GM12878 (cell line): ENCODE data around the gene CBX7. TPM values are rescaled to one million over a fixed set of nuclear protein-coding genes. Genes with fewer than 3 reads are reported as not detected.

Experiments used
- CEBPB ChIP-seq, 2 experiments: fragments of 150-350 bp in 1 of 2; IDR thresholded peaks; 2 replicates each; pipeline ENCODE4 v1.6.1; 2012 to 2014; ENCODE audit warnings: low read depth in 2 of 2, low read length in 2 of 2, borderline replicate concordance in 1 of 2, inconsistent platforms in 1 of 2
- DPF2 ChIP-seq: fragments of 450-650 bp; IDR thresholded peaks from 2 replicates; pipeline ENCODE4 v1.6.1; 2017; ENCODE audit warnings: mild to moderate bottlenecking
- RAD21 ChIP-seq: IDR thresholded peaks from 2 replicates; pipeline ENCODE4 v1.6.1; 2011; ENCODE audit warnings: mild to moderate bottlenecking, low read depth, low read length, moderate library complexity; ENCODE audit not compliant: insufficient read depth
- YBX1 ChIP-seq: fragments of 450-650 bp; IDR thresholded peaks from 2 replicates; pipeline ENCODE4 v1.6.1; 2016; ENCODE audit warnings: antibody characterized with exemption
- polyA plus RNA-seq, 11 experiments: library from polyadenylated mRNA; depleted of rRNA in 4 of 11; unstranded in 6 of 11; stranded (reverse) in 5 of 11; fragments of >200 nt; fragmentation: Nextera tagmentation in 4 of 11; fragmentation: Illumina TruSeq in 1 of 11; extraction: Ambion mirVana in 4 of 11; extraction: Trizol in 1 of 11; gene quantifications; 1 replicate in 1 of 11; 2 replicates in 10 of 11; pipeline versions ENCODE4 v1.2.1 to v1.2.3, GENCODE V29; 2011 to 2016; ENCODE audit warnings: inconsistent platforms in 2 of 11, missing spikeins in 2 of 11, low read depth in 1 of 11
- small RNA-seq: library from RNA; depleted of rRNA; stranded (forward); fragments of <200 nt; gene quantifications from one replicate; pipeline ENCODE3, GENCODE V24; 2014
- total RNA-seq, 4 experiments: library from RNA; depleted of rRNA in 3 of 4; stranded (reverse); fragments of >200 nt in 3 of 4; fragmentation: Illumina TruSeq in 1 of 4; extraction: Trizol in 1 of 4; gene quantifications; 2 replicates each; pipeline versions ENCODE4 v1.2.1 to v1.2.3, GENCODE V29; 2013 to 2021
- TF ChIP-seq, protein P1 (sequence below): fragments of 450-650 bp; IDR thresholded peaks from 2 replicates; pipeline ENCODE4 v1.6.1; 2017; ENCODE audit warnings: mild to moderate bottlenecking, low read depth, inconsistent platforms; ENCODE audit not compliant: poor library complexity, severe bottlenecking

CBX7 gene
- total and polyA plus RNA-seq, 10 of the 15 experiments (the other 5 are each of a cell fraction or from before 2014, with no cell fraction given), result 0.18 to 17.2 (median 5.6) TPM

DNA sequence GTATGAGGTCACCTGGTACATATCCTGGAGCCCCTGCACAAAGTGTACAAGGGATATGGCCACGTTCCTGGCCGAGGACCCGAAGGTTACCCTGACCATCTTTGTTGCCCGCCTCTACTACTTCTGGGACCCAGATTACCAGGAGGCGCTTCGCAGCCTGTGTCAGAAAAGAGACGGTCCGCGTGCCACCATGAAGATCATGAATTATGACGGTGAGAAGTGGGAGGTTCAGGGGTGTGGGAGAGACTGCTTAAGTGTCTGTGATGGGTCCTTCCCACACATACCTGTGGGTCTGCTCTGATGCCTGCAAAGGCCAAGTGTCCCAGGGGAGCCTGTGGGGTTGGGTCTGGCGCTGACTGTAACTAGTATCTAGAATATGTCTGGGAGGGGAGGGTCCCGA is 71.5 kb downstream of the CBX7 start (continued):
- TF ChIP-seq, protein P1, sequence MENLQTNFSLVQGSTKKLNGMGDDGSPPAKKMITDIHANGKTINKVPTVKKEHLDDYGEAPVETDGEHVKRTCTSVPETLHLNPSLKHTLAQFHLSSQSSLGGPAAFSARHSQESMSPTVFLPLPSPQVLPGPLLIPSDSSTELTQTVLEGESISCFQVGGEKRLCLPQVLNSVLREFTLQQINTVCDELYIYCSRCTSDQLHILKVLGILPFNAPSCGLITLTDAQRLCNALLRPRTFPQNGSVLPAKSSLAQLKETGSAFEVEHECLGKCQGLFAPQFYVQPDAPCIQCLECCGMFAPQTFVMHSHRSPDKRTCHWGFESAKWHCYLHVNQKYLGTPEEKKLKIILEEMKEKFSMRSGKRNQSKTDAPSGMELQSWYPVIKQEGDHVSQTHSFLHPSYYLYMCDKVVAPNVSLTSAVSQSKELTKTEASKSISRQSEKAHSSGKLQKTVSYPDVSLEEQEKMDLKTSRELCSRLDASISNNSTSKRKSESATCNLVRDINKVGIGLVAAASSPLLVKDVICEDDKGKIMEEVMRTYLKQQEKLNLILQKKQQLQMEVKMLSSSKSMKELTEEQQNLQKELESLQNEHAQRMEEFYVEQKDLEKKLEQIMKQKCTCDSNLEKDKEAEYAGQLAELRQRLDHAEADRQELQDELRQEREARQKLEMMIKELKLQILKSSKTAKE, result no peak
- TF ChIP-seq DPF2, result 0 out of 2 replicates have a peak, but pooled peaks have one; percentile 11
- TF ChIP-seq RAD21, result no peak
- no peak for TF ChIP-seq CEBPB (IDR thresholded peaks at IDR 0.05; ENCODE audit: borderline replicate concordance in 1 of 2, low read depth in 2 of 2, low read length in 2 of 2)
- TF ChIP-seq YBX1, result no peak

Small RNA genes lying within 50 kb of the gene (small RNA-seq; reads per million reads assigned to genes)
- not detected for gene COX5BP7

Other genes with a start within 250 kb of the CBX7 start
Only the 7 nearest of the 11 such genes appear.
- 21.7 and 22.9 TPM in 2 replicates for gene APOBEC3C, start 138.4 kb downstream of the CBX7 start, total RNA-seq (2014; rRNA removed)
- 21.5 and 23.3 TPM in 2 replicates for gene APOBEC3C, start 138.4 kb downstream of the CBX7 start, total RNA-seq (2014; rRNA removed; fragmentation: Illumina TruSeq; extraction: Trizol)
- gene APOBEC3C, start 138.4 kb downstream of the CBX7 start, total RNA-seq (2021), result 143 and 147 TPM in 2 replicates
- 56.5 and 69.4 TPM in 2 replicates for gene APOBEC3C, start 138.4 kb downstream of the CBX7 start, polyA plus RNA-seq (2011; rRNA removed)
- gene APOBEC3C, start 138.4 kb downstream of the CBX7 start, polyA plus RNA-seq (2014; fragmentation: Illumina TruSeq; extraction: Trizol), result 143 and 168 TPM in 2 replicates
- 100 to 1,000 TPM; 258 to 290 TPM for gene APOBEC3C, start 138.4 kb downstream of the CBX7 start, polyA plus RNA-seq (2014; fragmentation: Nextera tagmentation; extraction: Ambion mirVana)
- gene APOBEC3C, start 138.4 kb downstream of the CBX7 start, polyA plus RNA-seq (2014; rRNA removed), result 92.0 and 97.5 TPM in 2 replicates
- 100 to 1,000 TPM; 248 to 271 TPM for gene APOBEC3C, start 138.4 kb downstream of the CBX7 start, polyA plus RNA-seq (2016; fragmentation: Nextera tagmentation; extraction: Ambion mirVana)
- 13.0 and 14.2 TPM in 2 replicates for gene APOBEC3D, start 131.6 kb downstream of the CBX7 start, total RNA-seq (2014; rRNA removed)
- 13.4 and 15.2 TPM in 2 replicates for gene APOBEC3D, start 131.6 kb downstream of the CBX7 start, total RNA-seq (2014; rRNA removed; fragmentation: Illumina TruSeq; extraction: Trizol)
- 26.9 and 27.8 TPM in 2 replicates for gene APOBEC3D, start 131.6 kb downstream of the CBX7 start, total RNA-seq (2021)
- 12.3 and 20.2 TPM in 2 replicates for gene APOBEC3D, start 131.6 kb downstream of the CBX7 start, polyA plus RNA-seq (2011; rRNA removed)
- gene APOBEC3D, start 131.6 kb downstream of the CBX7 start, polyA plus RNA-seq (2014; fragmentation: Illumina TruSeq; extraction: Trizol), result 10.0 and 22.1 TPM in 2 replicates
- 1 to 10 TPM; 8.9 to 9.6 TPM for gene APOBEC3D, start 131.6 kb downstream of the CBX7 start, polyA plus RNA-seq (2014; fragmentation: Nextera tagmentation; extraction: Ambion mirVana)
- gene APOBEC3D, start 131.6 kb downstream of the CBX7 start, polyA plus RNA-seq (2014; rRNA removed), result 17.1 and 17.3 TPM in 2 replicates
- gene APOBEC3D, start 131.6 kb downstream of the CBX7 start, polyA plus RNA-seq (2016; fragmentation: Nextera tagmentation; extraction: Ambion mirVana), result 10 to 100 TPM; 14.9 to 16.0 TPM
- 10.9 and 13.1 TPM in 2 replicates for gene APOBEC3F, start 111.8 kb downstream of the CBX7 start, total RNA-seq (2014; rRNA removed)
- 7.4 and 7.7 TPM in 2 replicates for gene APOBEC3F, start 111.8 kb downstream of the CBX7 start, total RNA-seq (2014; rRNA removed; fragmentation: Illumina TruSeq; extraction: Trizol)
- gene APOBEC3F, start 111.8 kb downstream of the CBX7 start, total RNA-seq (2021), result 29.1 and 30.6 TPM in 2 replicates
- 4.7 and 7.8 TPM in 2 replicates for gene APOBEC3F, start 111.8 kb downstream of the CBX7 start, polyA plus RNA-seq (2011; rRNA removed)
- gene APOBEC3F, start 111.8 kb downstream of the CBX7 start, polyA plus RNA-seq (2014; fragmentation: Illumina TruSeq; extraction: Trizol), result 13.7 and 17.8 TPM in 2 replicates
- gene APOBEC3F, start 111.8 kb downstream of the CBX7 start, polyA plus RNA-seq (2014; fragmentation: Nextera tagmentation; extraction: Ambion mirVana), result 1 to 10 TPM; 7.5 to 9.6 TPM
- gene APOBEC3F, start 111.8 kb downstream of the CBX7 start, polyA plus RNA-seq (2014; rRNA removed), result 13.3 and 14.7 TPM in 2 replicates
- 10 to 100 TPM; 20.9 to 26.5 TPM for gene APOBEC3F, start 111.8 kb downstream of the CBX7 start, polyA plus RNA-seq (2016; fragmentation: Nextera tagmentation; extraction: Ambion mirVana)
- gene APOBEC3G, start 75.4 kb downstream of the CBX7 start, total RNA-seq (2014; rRNA removed), result 152 and 164 TPM in 2 replicates
- gene APOBEC3G, start 75.4 kb downstream of the CBX7 start, total RNA-seq (2014; rRNA removed; fragmentation: Illumina TruSeq; extraction: Trizol), result 127 and 132 TPM in 2 replicates
- 102 and 103 TPM in 2 replicates for gene APOBEC3G, start 75.4 kb downstream of the CBX7 start, total RNA-seq (2021)
- gene APOBEC3G, start 75.4 kb downstream of the CBX7 start, polyA plus RNA-seq (2011; rRNA removed), result 170 and 174 TPM in 2 replicates
- gene APOBEC3G, start 75.4 kb downstream of the CBX7 start, polyA plus RNA-seq (2014; fragmentation: Illumina TruSeq; extraction: Trizol), result 168 and 171 TPM in 2 replicates
- 100 to 1,000 TPM; 146 to 232 TPM for gene APOBEC3G, start 75.4 kb downstream of the CBX7 start, polyA plus RNA-seq (2014; fragmentation: Nextera tagmentation; extraction: Ambion mirVana)
- 170 and 181 TPM in 2 replicates for gene APOBEC3G, start 75.4 kb downstream of the CBX7 start, polyA plus RNA-seq (2014; rRNA removed)
- 100 to 1,000 TPM; 151 to 152 TPM for gene APOBEC3G, start 75.4 kb downstream of the CBX7 start, polyA plus RNA-seq (2016; fragmentation: Nextera tagmentation; extraction: Ambion mirVana)
- 10.9 and 12.6 TPM in 2 replicates for gene APOBEC3H, start 55.4 kb downstream of the CBX7 start, total RNA-seq (2014; rRNA removed)
- 10.0 and 11.2 TPM in 2 replicates for gene APOBEC3H, start 55.4 kb downstream of the CBX7 start, total RNA-seq (2014; rRNA removed; fragmentation: Illumina TruSeq; extraction: Trizol)
- 7.5 and 9.4 TPM in 2 replicates for gene APOBEC3H, start 55.4 kb downstream of the CBX7 start, total RNA-seq (2021)
- 8.6 and 11.3 TPM in 2 replicates for gene APOBEC3H, start 55.4 kb downstream of the CBX7 start, polyA plus RNA-seq (2011; rRNA removed)
- 16.0 and 18.0 TPM in 2 replicates for gene APOBEC3H, start 55.4 kb downstream of the CBX7 start, polyA plus RNA-seq (2014; fragmentation: Illumina TruSeq; extraction: Trizol)
- gene APOBEC3H, start 55.4 kb downstream of the CBX7 start, polyA plus RNA-seq (2014; fragmentation: Nextera tagmentation; extraction: Ambion mirVana), result 10 to 100 TPM; 20.3 to 23.0 TPM
- 16.5 and 18.4 TPM in 2 replicates for gene APOBEC3H, start 55.4 kb downstream of the CBX7 start, polyA plus RNA-seq (2014; rRNA removed)
- gene APOBEC3H, start 55.4 kb downstream of the CBX7 start, polyA plus RNA-seq (2016; fragmentation: Nextera tagmentation; extraction: Ambion mirVana), result 10 to 100 TPM; 14.6 to 15.0 TPM
- 0.56 and 1.0 TPM in 2 replicates for gene PDGFB, start 92.3 kb upstream of the CBX7 start, total RNA-seq (2014; rRNA removed)
- gene PDGFB, start 92.3 kb upstream of the CBX7 start, total RNA-seq (2014; rRNA removed; fragmentation: Illumina TruSeq; extraction: Trizol), result 0.46 and 0.58 TPM in 2 replicates
- 0.98 and 1.1 TPM in 2 replicates for gene PDGFB, start 92.3 kb upstream of the CBX7 start, total RNA-seq (2021)
- gene PDGFB, start 92.3 kb upstream of the CBX7 start, polyA plus RNA-seq (2011; rRNA removed), result not detected in 2 replicates
- gene PDGFB, start 92.3 kb upstream of the CBX7 start, polyA plus RNA-seq (2014; fragmentation: Illumina TruSeq; extraction: Trizol), result 0.29 and 0.57 TPM in 2 replicates
- gene PDGFB, start 92.3 kb upstream of the CBX7 start, polyA plus RNA-seq (2014; fragmentation: Nextera tagmentation; extraction: Ambion mirVana), result under 1 TPM; 0.13 to 0.19 TPM
- gene PDGFB, start 92.3 kb upstream of the CBX7 start, polyA plus RNA-seq (2014; rRNA removed), result 0.76 and 0.91 TPM in 2 replicates
- under 1 TPM; 0.23 to 0.24 TPM for gene PDGFB, start 92.3 kb upstream of the CBX7 start, polyA plus RNA-seq (2016; fragmentation: Nextera tagmentation; extraction: Ambion mirVana)
- 3,609 and 4,063 TPM in 2 replicates for gene RPL3, start 166.9 kb upstream of the CBX7 start, total RNA-seq (2014; rRNA removed)
- gene RPL3, start 166.9 kb upstream of the CBX7 start, total RNA-seq (2014; rRNA removed; fragmentation: Illumina TruSeq; extraction: Trizol), result 4,008 and 4,055 TPM in 2 replicates
- gene RPL3, start 166.9 kb upstream of the CBX7 start, total RNA-seq (2021), result 3,311 and 3,339 TPM in 2 replicates
- gene RPL3, start 166.9 kb upstream of the CBX7 start, polyA plus RNA-seq (2011; rRNA removed), result 2,932 and 3,630 TPM in 2 replicates
- 2,337 and 3,976 TPM in 2 replicates for gene RPL3, start 166.9 kb upstream of the CBX7 start, polyA plus RNA-seq (2014; fragmentation: Illumina TruSeq; extraction: Trizol)
- gene RPL3, start 166.9 kb upstream of the CBX7 start, polyA plus RNA-seq (2014; fragmentation: Nextera tagmentation; extraction: Ambion mirVana), result 1,000 to 10,000 TPM; 4,597 to 6,791 TPM
- gene RPL3, start 166.9 kb upstream of the CBX7 start, polyA plus RNA-seq (2014; rRNA removed), result 4,251 and 4,350 TPM in 2 replicates
- gene RPL3, start 166.9 kb upstream of the CBX7 start, polyA plus RNA-seq (2016; fragmentation: Nextera tagmentation; extraction: Ambion mirVana), result 1,000 to 10,000 TPM; 1,534 to 1,710 TPM